A549 (cell line): ENCODE measurements around the gene PTPRD. TPM values are rescaled to one million over a fixed set of nuclear protein-coding genes. Genes with fewer than 3 reads are reported as not detected.

Experiments
- ATAC-seq, 2 experiments: fragments of 200-7000 bp in 1 of 2; fragments of >200 bp in 1 of 2; cut with Nextera tagmentation in 1 of 2; cut with Tn5 transposase in 1 of 2; 3 replicates each; pipeline versions ENCODE4 v1.8.0 to v1.9.1; 2018 to 2020; ENCODE audit warnings: mild to moderate bottlenecking in 1 of 2, moderate library complexity in 1 of 2
- CTCF ChIA-PET: fragments of 300-600 bp; sonication (Branson Sonifier 250); formaldehyde crosslinking; extraction: SDS; loops from one replicate; lab custom pipeline; 2021; ENCODE audit warnings: antibody characterized with exemption, inconsistent platforms; lab: Yijun Ruan, JAX
- POLR2A ChIA-PET: fragments of 350-600 bp; formaldehyde crosslinking; extraction: SDS; loops from one replicate; lab custom pipeline; 2021; ENCODE audit warnings: antibody characterized with exemption, inconsistent platforms; lab: Yijun Ruan, JAX
- DNase-seq, 2 experiments: peaks; one replicate each; pipeline versions ENCODE4 v3.0.0 to v3.0.0-alpha.2; 2011 to 2016; ENCODE audit warnings: low read depth in 1 of 2, low spot score in 1 of 2
- FAIRE-seq: peaks from 2 replicates; lab custom pipeline; 2011; peaks lifted over from hg19 to GRCh38; lab: Jason Lieb, UNC
- H3K27ac ChIP-seq, 2 experiments: fragments of >200 bp; sonication (Bioruptor Twin); formaldehyde crosslinking; 3 replicates each; pipeline ENCODE4 v1.5.1; 2016 to 2017
- H3K4me1 ChIP-seq: fragments of >200 bp; sonication (Bioruptor Twin); formaldehyde crosslinking; 3 replicates; pipeline ENCODE4 v1.6.1; 2016
- H3K4me2 ChIP-seq: fragments of >200 bp; sonication (Bioruptor Twin); formaldehyde crosslinking; 3 replicates; pipeline ENCODE4 v1.6.1; 2016
- H3K4me3 ChIP-seq: fragments of >200 bp; sonication (Bioruptor Twin); formaldehyde crosslinking; 3 replicates; pipeline ENCODE4 v1.5.1; 2016
- H3K9me3 ChIP-seq: fragments of >200 bp; sonication (Bioruptor Twin); formaldehyde crosslinking; 3 replicates; pipeline ENCODE4 v1.6.1; 2016
- BHLHE40 ChIP-seq: IDR thresholded peaks from 2 replicates; pipeline ENCODE4 v1.6.1; 2012; ENCODE audit warnings: low read depth, low read length, inconsistent platforms
- CBX8 ChIP-seq: fragments of 200-600 bp; sonication (generic); IDR thresholded peaks from 2 replicates; pipeline ENCODE4 v1.6.1; 2016
- CEBPB ChIP-seq, 2 experiments: fragments of >200 bp in 1 of 2; sonication (Bioruptor Twin) in 1 of 2; formaldehyde crosslinking in 1 of 2; IDR thresholded peaks; 2 replicates each; pipeline ENCODE4 v1.6.1; 2012 to 2016
- CHD2 ChIP-seq: fragments of 150-350 bp; IDR thresholded peaks from 2 replicates; pipeline ENCODE4 v1.6.1; 2014; ENCODE audit warnings: low read length; ENCODE audit not compliant: partially characterized antibody
- EHMT2 ChIP-seq: fragments of 200-600 bp; sonication (generic); IDR thresholded peaks from 2 replicates; pipeline ENCODE4 v1.6.1; 2016; ENCODE audit warnings: antibody characterized with exemption, low read depth, mild to moderate bottlenecking, moderate library complexity
- GATA3 ChIP-seq: IDR thresholded peaks from 2 replicates; pipeline ENCODE4 v1.6.1; 2012; ENCODE audit warnings: borderline replicate concordance
- HDAC2 ChIP-seq: fragments of 200-600 bp; sonication (generic); IDR thresholded peaks from 2 replicates; pipeline ENCODE4 v1.6.1; 2016
- HEYL ChIP-seq: fragments of 250-450 bp; sonication (Bioruptor Pico); IDR thresholded peaks from 2 replicates; pipeline ENCODE4 v1.8.0; 2021; ENCODE audit warnings: mild to moderate bottlenecking, moderate library complexity
- HMGXB4 ChIP-seq: fragments of 250-450 bp; sonication (Bioruptor Pico); IDR thresholded peaks from 2 replicates; pipeline ENCODE4 v1.5.0; 2021; ENCODE audit warnings: mild to moderate bottlenecking, moderate library complexity, borderline replicate concordance
- HOXB13 ChIP-seq: fragments of 250-450 bp; sonication (Bioruptor Pico); IDR thresholded peaks from 2 replicates; pipeline ENCODE4 v1.5.0; 2020; ENCODE audit warnings: low read depth, mild to moderate bottlenecking, moderate library complexity
- HOXB5 ChIP-seq: fragments of 250-450 bp; sonication (Bioruptor Pico); IDR thresholded peaks from 2 replicates; pipeline ENCODE4 v1.5.0; 2020; ENCODE audit warnings: mild to moderate bottlenecking, moderate library complexity
- JUN ChIP-seq, 2 experiments: fragments of >200 bp; sonication (Bioruptor Twin); formaldehyde crosslinking; IDR thresholded peaks; 2 replicates in 1 of 2; 3 replicates in 1 of 2; pipeline ENCODE4 v1.6.1; 2016 to 2017
- MAZ ChIP-seq: fragments of 150-350 bp; IDR thresholded peaks from 2 replicates; pipeline ENCODE4 v1.6.1; 2014; ENCODE audit warnings: antibody characterized with exemption, low read depth, low read length, borderline replicate concordance
- NR3C1 ChIP-seq: fragments of >200 bp; sonication (Bioruptor Twin); formaldehyde crosslinking; IDR thresholded peaks from 3 replicates; pipeline ENCODE4 v1.6.1; 2017
- PBX3 ChIP-seq: IDR thresholded peaks from 2 replicates; pipeline ENCODE4 v1.6.1; 2012
- RAD21 ChIP-seq, 2 experiments: fragments of >200 bp in 1 of 2; sonication (Bioruptor Twin) in 1 of 2; formaldehyde crosslinking in 1 of 2; IDR thresholded peaks in 1 of 2; conservative IDR thresholded peaks in 1 of 2; 2 replicates in 1 of 2; 3 replicates in 1 of 2; pipeline ENCODE4 v1.6.1; 2012 to 2018; ENCODE audit warnings: inconsistent platforms in 1 of 2
- RCOR1 ChIP-seq: fragments of 150-350 bp; IDR thresholded peaks from 2 replicates; pipeline ENCODE4 v1.6.1; 2014; ENCODE audit warnings: antibody characterized with exemption, low read length, low read depth
- REST ChIP-seq: fragments of 200-600 bp; sonication (generic); IDR thresholded peaks from 2 replicates; pipeline ENCODE4 v1.6.1; 2016; ENCODE audit warnings: antibody characterized with exemption, mild to moderate bottlenecking, moderate library complexity
- SMC3 ChIP-seq: fragments of >200 bp; sonication (Bioruptor Twin); formaldehyde crosslinking; IDR thresholded peaks from 3 replicates; pipeline ENCODE4 v1.6.1; 2018; ENCODE audit warnings: inconsistent platforms
- TFCP2L1 ChIP-seq: fragments of 250-450 bp; sonication (Bioruptor Pico); IDR thresholded peaks from 2 replicates; pipeline ENCODE4 v1.5.0; 2021; ENCODE audit warnings: mild to moderate bottlenecking
- ZSCAN20 ChIP-seq: fragments of 250-450 bp; sonication (Bioruptor Pico); IDR thresholded peaks from 2 replicates; pipeline ENCODE4 v1.8.0; 2022; ENCODE audit warnings: mild to moderate bottlenecking, moderate library complexity
- WGBS: methylation state at CpG from one replicate; pipeline ENCODE4 v1.1.6; 2017; ENCODE audit errors: missing lambda C conversion rate; 5-methylcytosine and 5-hydroxymethylcytosine counted together
- polyA plus RNA-seq, 4 experiments: library from polyadenylated mRNA; depleted of rRNA in 3 of 4; stranded (reverse); fragments of >200 nt; fragmentation: RNase III in 1 of 4; extraction: RNeasy Plus Mini Kit Qiagen cat#74134 plus additional on column Dnase treatment in 1 of 4; gene quantifications; 2 replicates in 3 of 4; 3 replicates in 1 of 4; pipeline ENCODE4 v1.2.3, GENCODE V29; 2011 to 2017

PTPRD gene
- polyA plus RNA-seq, 2 of the 4 experiments (the other 2 are of a cell fraction), result 0.39 to 1.3 TPM

GRCh38 chr9:8855046-8855445, 1757.8 kb downstream of the PTPRD start:
- no peak for TF ChIP-seq TFCP2L1 (CRISPR knock-in tag)
- TF ChIP-seq SMC3, result no peak
- no peak for TF ChIP-seq HDAC2
- TF ChIP-seq CHD2, result no peak
- 0 out of 5 replicates have a peak, but pooled peaks of 1 of the 2 experiments have one; percentile 7 for TF ChIP-seq RAD21 (conservative IDR thresholded peaks at IDR 0.05 in 1 of 2, IDR thresholded peaks at IDR 0.05 in 1 of 2)
- no peak overlapping the region for H3K27ac ChIP-seq
- FAIRE-seq (no peak), DNase-seq (peak in 1 of 2 experiments; percentile 17), ATAC-seq (peak in 1 of 2 experiments; percentile 46; a peak in 1 of 6 replicates)
- 0 out of 3 replicates have a peak, but pooled peaks cover 3% of the 10 kb centered on the region for H3K4me1 ChIP-seq
- ChIA-PET CTCF (no interaction called here), POLR2A (no interaction called here)
- no peak overlapping the region for H3K4me2 ChIP-seq
- 22% methylated on average over 1 of the region's 1 CpG for WGBS
- no peak overlapping the region for H3K4me3 ChIP-seq
- H3K9me3 ChIP-seq, result no peaks in the 10 kb centered on the region

GRCh38 chr9:8852301-8852864, 1760.4 kb downstream of the PTPRD start:
- FAIRE-seq (no peak), DNase-seq (no peak), ATAC-seq (no peak)
- CTCF ChIA-PET, result no interaction called here
- TF ChIP-seq RCOR1, result no peak
- TF ChIP-seq RAD21 (conservative IDR thresholded peaks at IDR 0.05 in 1 of 2, IDR thresholded peaks at IDR 0.05 in 1 of 2), result no peak
- no peak for TF ChIP-seq CEBPB (IDR thresholded peaks at IDR 0.05)
- TF ChIP-seq HEYL, result no peak
- no peak for TF ChIP-seq BHLHE40
- Histone ChIP-seq H3K27ac (no peak overlapping the region), H3K4me1 (0 out of 3 replicates have a peak, but pooled peaks cover 3% of the 10 kb centered on the region), H3K9me3 (no peaks in the 10 kb centered on the region), H3K4me2 (no peak overlapping the region), H3K4me3 (no peak overlapping the region)
- POLR2A ChIA-PET, result no interaction called here
- 16% methylated on average over 4 of the region's 4 CpGs for WGBS

GRCh38 chr9:8850914-8851313, 1761.9 kb downstream of the PTPRD start:
- Histone ChIP-seq H3K4me2 (no peak overlapping the region), H3K4me1 (no peaks in the 10 kb centered on the region), H3K4me3 (no peak overlapping the region), H3K27ac (no peak overlapping the region), H3K9me3 (no peaks in the 10 kb centered on the region)
- no peak for ATAC-seq
- TF ChIP-seq HEYL, result no peak
- no peak for TF ChIP-seq MAZ
- no peak for TF ChIP-seq HOXB5 (CRISPR knock-in tag)
- TF ChIP-seq REST, result no peak
- TF ChIP-seq GATA3, result no peak
- TF ChIP-seq HOXB13 (CRISPR knock-in tag), result no peak
- TF ChIP-seq JUN (IDR thresholded peaks at IDR 0.05), result no peak
- no peak for FAIRE-seq
- POLR2A ChIA-PET, result no interaction called here
- CTCF ChIA-PET, result no interaction called here
- DNase-seq, result no peak

GRCh38 chr9:8845808-8846207, 1767.0 kb downstream of the PTPRD start:
- TF ChIP-seq ZSCAN20 (CRISPR knock-in tag) (no peak), HOXB5 (CRISPR knock-in tag) (no peak), EHMT2 (no peak), HEYL (no peak), HMGXB4 (no peak), NR3C1 (no peak), CBX8 (no peak), TFCP2L1 (CRISPR knock-in tag) (no peak), PBX3 (no peak)
- WGBS, result 17% methylated on average over 3 of the region's 3 CpGs
- Histone ChIP-seq H3K4me1 (no peaks in the 10 kb centered on the region), H3K4me3 (no peak overlapping the region), H3K27ac (no peak overlapping the region), H3K4me2 (no peak overlapping the region), H3K9me3 (no peaks in the 10 kb centered on the region)
- ChIA-PET POLR2A (no interaction called here), CTCF (no interaction called here)
- no peak for DNase-seq
- no peak for ATAC-seq
- no peak for FAIRE-seq
